H1 (cell line): Measurements from ENCODE around the gene USP13. TPM values are rescaled to one million over a fixed set of nuclear protein-coding genes. Genes with fewer than 3 reads are reported as not detected.

ENCODE experiments used
- CBX8 ChIP-seq: fragments of 300-800, 300-1000 bp; sonication (generic); IDR thresholded peaks from 2 replicates; pipeline ENCODE4 v1.7.1; 2016; ENCODE audit warnings: low read depth, low read length, borderline replicate concordance
- E2F6 ChIP-seq: IDR thresholded peaks from 2 replicates; pipeline ENCODE4 v1.6.1; 2012; ENCODE audit warnings: inconsistent platforms
- EZH2 ChIP-seq: fragments of 200-600 bp; sonication (generic); IDR thresholded peaks from 2 replicates; pipeline ENCODE4 v1.7.1; 2012; ENCODE audit warnings: low read depth, mild to moderate bottlenecking, moderate library complexity, low read length, inconsistent platforms; ENCODE audit not compliant: severe bottlenecking
- KDM4A ChIP-seq: IDR thresholded peaks from one replicate; pipeline ENCODE4 v1.7.1; 2012; ENCODE audit warnings: low read depth, mild to moderate bottlenecking, moderate library complexity, low read length, inconsistent platforms; ENCODE audit not compliant: severe bottlenecking
- NANOG ChIP-seq: IDR thresholded peaks from 2 replicates; pipeline ENCODE4 v1.6.1; 2011; ENCODE audit warnings: low read length, low read depth, mild to moderate bottlenecking, inconsistent platforms; ENCODE audit not compliant: insufficient read depth, poor library complexity, severe bottlenecking
- POLR2AphosphoS5 ChIP-seq: IDR thresholded peaks from 2 replicates; pipeline ENCODE4 v1.6.1; 2011; ENCODE audit warnings: low read depth, low read length
- RAD21 ChIP-seq, 2 experiments: IDR thresholded peaks in 1 of 2; conservative IDR thresholded peaks in 1 of 2; 2 replicates each; pipeline ENCODE4 v1.6.1; 2011; ENCODE audit warnings: low read depth in 2 of 2, low read length in 2 of 2, improper control_type of control experiment in 1 of 2, inconsistent platforms in 1 of 2, mild to moderate bottlenecking in 1 of 2, moderate library complexity in 1 of 2
- USF2 ChIP-seq: IDR thresholded peaks from 2 replicates; pipeline ENCODE4 v1.6.1; 2011; ENCODE audit warnings: low read length, improper control_type of control experiment
- polyA plus RNA-seq, 7 experiments: library from polyadenylated mRNA; depleted of rRNA in 3 of 7; stranded (reverse) in 5 of 7; unstranded in 2 of 7; fragments of >200 nt in 5 of 7; fragments of 200-250 nt in 2 of 7; gene quantifications; 1 replicate in 5 of 7; 2 replicates in 1 of 7; 4 replicates in 1 of 7; pipeline versions ENCODE4 v1.2.1 to v1.2.3, GENCODE V29; 2011 to 2013; ENCODE audit warnings: missing spikeins in 2 of 7, mixed read lengths in 2 of 7
- total RNA-seq: library from RNA; stranded (reverse); fragmentation: NEBNext Ultra II Directional; extraction: Animal tissue kit (Norgen Biotek cat#: 25700); gene quantifications from 2 replicates; pipeline ENCODE4 v1.2.1, GENCODE V29; 2021

Gene USP13
- total and polyA plus RNA-seq, 2 of the 8 experiments (the other 6 are each of a cell fraction or from before 2014, with no cell fraction given): 7.9 to 25.9 TPM

DNA sequence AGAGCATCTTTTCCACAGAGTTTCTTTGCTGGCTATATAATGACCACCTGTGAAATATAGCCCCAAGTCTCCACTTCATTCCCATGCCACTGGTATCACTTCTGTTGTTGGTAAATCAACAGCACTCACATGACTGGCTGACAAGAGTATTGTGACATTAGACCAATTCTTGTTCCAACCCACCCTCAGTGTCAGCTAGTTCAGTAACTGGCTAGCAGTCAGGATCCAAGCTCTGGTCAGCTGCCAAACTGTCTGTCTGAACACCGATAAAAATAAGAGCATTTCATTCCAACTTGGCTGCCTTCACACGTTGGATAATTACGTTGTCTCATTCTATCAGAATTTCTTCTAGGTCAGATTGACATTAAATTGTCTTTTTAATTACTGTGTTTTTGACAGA, 166.5 kb downstream of the USP13 start (continued):
- TF ChIP-seq KDM4A (no peak), NANOG (no peak), RAD21 (IDR thresholded peaks at IDR 0.05 in 1 of 2, conservative IDR thresholded peaks at IDR 0.05 in 1 of 2; ENCODE audit: low read depth in 2 of 2, low read length in 2 of 2) (no peak), E2F6 (no peak), CBX8 (no peak), EZH2 (no peak), USF2 (no peak), POLR2AphosphoS5 (no peak)
